Esophagus squamous epithelium (tissue), 4 donors: ENCODE results near the gene AUTS2.

Experiments used
- POLR2A ChIP-seq, 4 donors: fragments of 450-650 bp; IDR thresholded peaks; one replicate each; pipeline ENCODE4 v1.6.1; 2017; ENCODE audit warnings: antibody characterized with exemption in 4 of 4, mild to moderate bottlenecking in 4 of 4, moderate library complexity in 3 of 4
- TF ChIP-seq, protein P1 (sequence below), 6 experiments: fragments of 450-650 bp in 4 of 6; fragments of 200-600 bp in 2 of 6; sonication (generic) in 2 of 6; IDR thresholded peaks; one replicate each; pipeline ENCODE4 v1.5.1; 2016 to 2019; ENCODE audit warnings: antibody characterized with exemption in 6 of 6, mild to moderate bottlenecking in 4 of 6, moderate library complexity in 4 of 6

DNA sequence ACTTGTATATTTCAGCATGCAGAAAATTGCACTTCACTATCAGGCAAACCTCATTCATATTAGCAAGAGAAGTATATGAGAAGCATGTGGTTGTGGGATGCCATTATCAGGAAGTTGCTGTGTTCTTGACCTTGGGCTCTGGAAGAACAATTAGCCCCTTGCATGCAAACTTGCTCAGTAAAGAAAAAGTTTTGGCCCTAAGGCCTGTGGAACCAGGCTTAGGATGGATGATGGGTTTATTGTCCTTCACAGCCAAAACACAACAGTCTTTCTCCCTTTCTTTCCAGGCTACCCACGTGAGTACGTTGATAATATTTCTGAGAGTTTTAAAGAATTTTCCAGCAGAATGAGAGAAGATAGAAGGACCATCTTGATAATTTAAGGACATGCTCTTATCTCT lies 166.4 kb downstream of the AUTS2 start:
- TF ChIP-seq, protein P1, sequence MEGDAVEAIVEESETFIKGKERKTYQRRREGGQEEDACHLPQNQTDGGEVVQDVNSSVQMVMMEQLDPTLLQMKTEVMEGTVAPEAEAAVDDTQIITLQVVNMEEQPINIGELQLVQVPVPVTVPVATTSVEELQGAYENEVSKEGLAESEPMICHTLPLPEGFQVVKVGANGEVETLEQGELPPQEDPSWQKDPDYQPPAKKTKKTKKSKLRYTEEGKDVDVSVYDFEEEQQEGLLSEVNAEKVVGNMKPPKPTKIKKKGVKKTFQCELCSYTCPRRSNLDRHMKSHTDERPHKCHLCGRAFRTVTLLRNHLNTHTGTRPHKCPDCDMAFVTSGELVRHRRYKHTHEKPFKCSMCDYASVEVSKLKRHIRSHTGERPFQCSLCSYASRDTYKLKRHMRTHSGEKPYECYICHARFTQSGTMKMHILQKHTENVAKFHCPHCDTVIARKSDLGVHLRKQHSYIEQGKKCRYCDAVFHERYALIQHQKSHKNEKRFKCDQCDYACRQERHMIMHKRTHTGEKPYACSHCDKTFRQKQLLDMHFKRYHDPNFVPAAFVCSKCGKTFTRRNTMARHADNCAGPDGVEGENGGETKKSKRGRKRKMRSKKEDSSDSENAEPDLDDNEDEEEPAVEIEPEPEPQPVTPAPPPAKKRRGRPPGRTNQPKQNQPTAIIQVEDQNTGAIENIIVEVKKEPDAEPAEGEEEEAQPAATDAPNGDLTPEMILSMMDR (IDR thresholded peaks at IDR 0.05) = no peak
- TF ChIP-seq POLR2A (IDR thresholded peaks at IDR 0.05) = no peak
